ENCODE results near the gene ABCD3. TPM values are rescaled to one million over a fixed set of nuclear protein-coding genes. Genes with fewer than 3 reads are reported as not detected.

Gene ABCD3
- total and polyA plus RNA-seq, 9 donors: 10.7 to 32.1 (median 24.8) TPM

- H3K4me3 ChIP-seq: no peak overlapping the region
- H3K9me3 ChIP-seq: no peaks in the 10 kb centered on the region
- intact Hi-C loops (cut with DNase I): no loop called here
- H3K4me1 ChIP-seq (ENCODE audit: insufficient read depth): no peaks in the 10 kb centered on the region
- H3K27ac ChIP-seq: no peak overlapping the region
- DNase-seq: no peak
- H3K36me3 ChIP-seq: no peaks in the 10 kb centered on the region
- no peak for TF ChIP-seq CTCF (IDR thresholded peaks at IDR 0.05)
- TF ChIP-seq POLR2A (IDR thresholded peaks at IDR 0.05): no peak
- no peak for TF ChIP-seq EP300 (IDR thresholded peaks at IDR 0.05)
- H3K27me3 ChIP-seq: no peaks in the 10 kb centered on the region
- WGBS, 3 donors: 35 to 43% (median 38%) methylated on average over 1 of the region's 1 CpG
Observed at GRCh38 chr1:94411237-94411636, 7.0 kb upstream of the ABCD3 start.

- no peak overlapping the region for H3K4me3 ChIP-seq
- WGBS, 3 donors: 75 to 92% (median 78%) methylated on average over 2 of the region's 2 CpGs
- H3K4me1 ChIP-seq (ENCODE audit: insufficient read depth): no peaks in the 10 kb centered on the region
- H3K27me3 ChIP-seq: no peaks in the 10 kb centered on the region
- TF ChIP-seq CTCF (IDR thresholded peaks at IDR 0.05) (no peak), EP300 (IDR thresholded peaks at IDR 0.05) (no peak), POLR2A (IDR thresholded peaks at IDR 0.05) (no peak)
- H3K9me3 ChIP-seq: no peaks in the 10 kb centered on the region
- no peak overlapping the region for H3K27ac ChIP-seq
- no peaks in the 10 kb centered on the region for H3K36me3 ChIP-seq
- intact Hi-C loops (cut with DNase I): no loop called here
- no peak for DNase-seq
Observed at GRCh38 chr1:94413311-94413710, 4.9 kb upstream of the ABCD3 start.

GRCh38 chr1:94416901-94417727, 1.1 kb upstream of the ABCD3 start:
- H3K36me3 ChIP-seq: no peaks in the 10 kb centered on the region
- H3K27ac ChIP-seq: peak overlapping the region; percentile 58 to 90
- H3K4me3 ChIP-seq: peak overlapping the region; percentile 77
- no peaks in the 10 kb centered on the region for H3K9me3 ChIP-seq
- intact Hi-C loops (cut with DNase I): no loop called here
- DNase-seq: peak in 3 of 5 donors; percentile 17 to 47 (median 21)
- H3K27me3 ChIP-seq: no peaks in the 10 kb centered on the region
- 20 to 23% (median 22%) methylated on average over 15 of the region's 15 CpGs for WGBS, 3 donors
- TF ChIP-seq POLR2A (IDR thresholded peaks at IDR 0.05) (no peak), CTCF (IDR thresholded peaks at IDR 0.05) (no peak), EP300 (IDR thresholded peaks at IDR 0.05) (no peak)
- H3K4me1 ChIP-seq (ENCODE audit: insufficient read depth): peaks cover 1% of the 10 kb centered on the region

GRCh38 chr1:94417728-94417977, 536 bp upstream of the ABCD3 start:
- TF ChIP-seq POLR2A (IDR thresholded peaks at IDR 0.05) (no peak), CTCF (IDR thresholded peaks at IDR 0.05) (no peak), EP300 (IDR thresholded peaks at IDR 0.05) (no peak)
- DNase-seq: no peak
- peaks cover 1% of the 10 kb centered on the region for H3K4me1 ChIP-seq (ENCODE audit: insufficient read depth)
- peak overlapping the region; percentile 77 for H3K4me3 ChIP-seq
- H3K9me3 ChIP-seq: no peaks in the 10 kb centered on the region
- H3K36me3 ChIP-seq: no peaks in the 10 kb centered on the region
- H3K27ac ChIP-seq: peak overlapping the region; percentile 58 to 90
- intact Hi-C loops (cut with DNase I): no loop called here
- H3K27me3 ChIP-seq: no peaks in the 10 kb centered on the region
- 0 to 1% (median 1%) methylated on average over 9 of the region's 9 CpGs for WGBS, 3 donors
